Effector CD8-positive, alpha-beta T cell (primary cell): ENCODE measurements around the gene FBXW9.
A peak's percentile ranks its signal among the peaks of the same experiment; 100 is the strongest.
"Not testable (repeated sequence)": the region's sequence is repeated elsewhere in the genome, so short reads cannot be mapped to it uniquely, and the experiment has no call there.

Source experiments
- DNase-seq: peaks from one replicate; lab custom pipeline; 2025; lab: John Stamatoyannopoulos, UW

The FBXW9 gene

DNA sequence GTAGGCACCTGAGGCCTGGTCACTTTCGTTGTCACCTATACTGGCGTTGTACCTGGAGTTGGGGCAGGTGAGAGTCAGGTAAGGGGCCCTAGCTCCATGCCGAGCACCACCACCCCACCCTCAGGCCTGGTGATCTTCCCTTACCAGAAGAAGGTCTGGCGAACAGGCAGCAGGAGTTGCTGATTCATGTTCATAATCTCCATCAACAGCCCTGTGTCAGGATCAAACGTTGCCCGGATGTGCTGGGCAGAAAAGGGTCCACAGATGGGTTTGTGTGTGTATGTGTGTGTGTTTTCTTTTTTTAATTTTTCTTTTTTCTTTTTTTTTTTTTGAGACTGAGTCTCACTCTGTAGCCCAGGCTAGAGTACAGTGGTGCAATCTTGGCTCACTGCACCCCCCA is 44.2 kb downstream of the FBXW9 start:
- no peak for DNase-seq

DNA sequence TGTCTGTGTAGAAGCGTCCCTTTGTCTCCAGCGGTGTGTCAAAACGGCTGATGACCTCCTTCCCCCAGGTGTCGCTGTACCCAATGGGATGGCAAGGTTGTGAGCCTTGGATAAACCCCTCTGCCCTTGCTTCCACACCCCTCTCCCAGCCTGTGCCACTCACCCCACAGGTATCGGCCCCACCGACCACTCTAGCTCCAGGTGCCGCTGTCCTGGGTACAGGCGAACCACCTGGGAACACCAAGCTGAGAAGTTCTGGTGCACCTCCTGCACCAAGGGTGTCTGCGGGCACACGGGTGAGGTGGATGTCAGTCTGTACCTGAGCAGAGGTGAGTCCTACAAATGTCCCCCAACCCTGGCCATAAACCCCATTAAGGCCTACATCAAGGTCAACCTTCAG is 46.5 kb downstream of the FBXW9 start:
- DNase-seq = no peak

DNA sequence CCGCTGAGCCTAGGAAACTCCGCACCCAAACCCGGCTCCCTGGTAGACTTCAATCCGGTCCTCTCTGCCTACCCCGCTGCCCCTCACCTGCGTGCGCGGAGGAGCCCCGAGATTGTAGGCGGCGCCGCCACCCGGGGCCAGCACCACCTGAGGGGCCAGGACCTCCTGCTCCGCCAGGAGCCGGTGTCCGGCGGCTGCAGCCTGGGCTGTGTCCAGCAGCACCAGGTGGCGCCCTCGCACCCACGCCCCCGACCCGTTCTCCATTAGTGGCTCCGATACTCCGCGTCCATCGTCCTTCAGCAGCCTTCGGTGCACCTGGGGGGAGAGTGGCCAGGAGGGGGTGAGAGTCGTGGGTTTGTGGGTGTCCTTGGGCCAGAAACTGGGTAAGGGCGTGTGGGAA is 48.3 kb downstream of the FBXW9 start:
- DNase-seq = no peak

DNA sequence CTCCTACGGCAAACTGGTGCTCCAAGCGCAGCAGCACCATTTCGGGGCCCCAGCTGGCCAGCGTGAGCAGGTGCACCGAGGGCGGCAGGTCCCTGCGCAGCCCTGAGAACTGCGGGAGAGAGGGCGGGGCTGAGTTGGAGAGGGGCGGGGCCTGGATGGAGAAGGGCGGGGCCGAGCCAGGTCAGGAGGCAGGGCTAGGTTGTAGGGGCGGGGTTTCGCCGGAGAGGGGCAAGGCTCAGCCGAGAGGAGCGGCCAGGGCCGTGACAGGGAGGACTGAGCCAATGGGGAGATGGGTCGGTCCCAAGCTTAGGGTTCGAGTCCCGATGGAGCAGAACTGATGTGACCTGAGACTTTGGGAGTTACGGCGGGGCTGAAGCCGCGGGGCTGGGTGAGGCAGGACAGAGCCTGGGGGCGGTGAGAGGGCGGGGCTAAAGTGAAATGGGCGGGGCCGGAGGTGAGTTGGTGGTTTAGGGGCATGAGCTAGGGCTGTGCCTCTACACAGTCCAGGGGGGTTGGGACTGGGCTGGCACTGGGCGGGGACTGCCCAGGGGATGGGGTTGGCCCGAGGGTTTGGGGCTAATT is 48.9 kb downstream of the FBXW9 start:
- peak; percentile 28 for DNase-seq

DNA sequence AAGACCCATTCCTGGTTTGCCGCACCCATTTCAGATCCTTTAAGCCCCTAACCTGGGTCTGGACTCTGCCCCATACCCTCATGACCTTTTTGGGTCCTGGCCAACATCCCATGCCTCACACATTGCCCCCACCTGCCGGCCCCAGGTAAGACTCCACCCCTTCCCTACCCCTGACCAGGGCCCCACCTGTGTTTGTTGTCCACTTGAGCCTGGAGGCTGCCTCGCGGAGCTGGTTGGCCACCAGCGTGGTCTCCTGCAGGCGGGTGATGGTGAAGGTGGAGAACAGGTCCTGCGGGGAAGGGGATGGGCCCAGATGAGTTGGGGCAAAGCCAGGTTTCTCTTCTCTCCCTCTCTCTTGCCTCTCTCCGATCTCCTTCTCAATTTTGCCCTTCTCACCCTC is 49.4 kb downstream of the FBXW9 start:
- no peak for DNase-seq

DNA sequence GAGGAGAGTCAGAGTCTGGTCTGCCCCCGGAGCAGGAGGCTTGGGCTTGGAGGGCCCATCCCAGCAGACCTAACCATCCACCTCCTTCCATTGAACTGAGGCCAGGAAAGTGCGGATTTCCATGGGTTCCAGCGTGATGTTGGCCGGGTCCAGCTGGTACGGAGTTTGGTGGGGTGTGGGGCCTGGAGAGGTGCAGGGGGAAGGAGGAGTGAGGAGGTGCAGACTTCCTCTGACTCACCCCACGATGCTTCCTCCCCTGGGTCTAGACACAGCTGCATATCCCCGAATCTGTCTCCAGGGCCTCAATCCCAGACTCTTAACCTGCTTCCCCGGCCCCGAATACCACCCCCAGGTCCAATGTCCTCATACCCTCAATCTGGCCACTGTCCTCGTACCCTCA is 49.9 kb downstream of the FBXW9 start:
- no peak for DNase-seq

DNA sequence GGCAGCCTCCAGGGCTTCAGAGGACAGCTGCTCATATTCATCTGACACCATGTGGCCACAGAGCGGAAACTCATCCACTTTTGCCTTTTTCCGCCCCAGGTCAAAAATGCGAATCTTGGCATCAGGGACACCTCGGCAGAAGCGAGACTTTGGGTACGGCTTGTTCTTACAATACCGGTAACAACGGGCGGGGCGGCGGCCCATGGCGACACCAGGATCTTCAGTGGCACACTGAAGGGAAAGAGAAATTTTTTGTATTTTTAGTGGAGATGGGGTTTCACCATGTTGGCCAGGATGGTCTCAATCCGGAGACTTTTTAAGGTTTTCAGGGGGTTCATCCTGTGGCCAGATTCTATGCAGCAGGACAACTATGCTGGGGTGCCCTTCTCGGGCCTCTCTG is 52.7 kb downstream of the FBXW9 start:
- DNase-seq = not testable (repeated sequence)

DNA sequence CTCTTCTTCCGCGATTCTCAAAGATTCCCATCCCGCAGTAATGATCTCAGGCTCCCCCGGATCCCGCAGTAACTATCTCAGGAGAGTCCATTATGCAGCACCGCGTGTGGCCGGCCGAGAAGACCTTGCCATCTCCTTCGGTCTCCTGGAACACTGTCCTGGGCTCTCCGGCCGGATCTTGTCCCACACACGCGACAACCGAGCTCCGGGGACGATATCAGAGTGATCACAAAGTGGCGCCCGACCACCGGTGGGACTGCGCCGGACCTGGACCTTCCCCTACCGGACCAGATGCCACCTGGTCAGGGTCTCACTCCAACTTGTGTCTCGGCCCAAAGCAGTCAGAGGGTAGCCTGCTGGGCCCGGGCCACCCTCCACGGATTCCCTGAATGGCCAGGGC is 53.9 kb downstream of the FBXW9 start:
- no peak for DNase-seq

DNA sequence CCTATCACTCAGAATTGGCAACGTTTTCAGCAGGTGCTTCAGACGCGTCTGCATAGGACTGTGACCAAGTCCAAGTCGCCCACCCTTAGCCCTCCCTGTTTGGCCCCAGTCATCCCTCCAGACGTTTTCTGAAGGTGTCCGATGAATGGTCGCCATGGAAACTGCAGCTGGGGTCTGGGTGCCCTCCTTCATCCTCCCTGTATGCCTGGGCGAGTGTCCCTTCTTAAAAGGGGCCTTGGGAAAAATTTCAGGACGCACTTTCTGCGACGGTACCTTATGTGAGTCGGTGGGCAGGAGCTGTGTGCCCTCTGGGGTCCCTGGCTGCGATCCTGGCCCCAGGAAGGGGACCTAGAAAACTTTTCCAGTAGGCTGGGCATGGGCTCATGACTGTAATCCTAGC is 55.0 kb downstream of the FBXW9 start:
- no peak for DNase-seq

DNA sequence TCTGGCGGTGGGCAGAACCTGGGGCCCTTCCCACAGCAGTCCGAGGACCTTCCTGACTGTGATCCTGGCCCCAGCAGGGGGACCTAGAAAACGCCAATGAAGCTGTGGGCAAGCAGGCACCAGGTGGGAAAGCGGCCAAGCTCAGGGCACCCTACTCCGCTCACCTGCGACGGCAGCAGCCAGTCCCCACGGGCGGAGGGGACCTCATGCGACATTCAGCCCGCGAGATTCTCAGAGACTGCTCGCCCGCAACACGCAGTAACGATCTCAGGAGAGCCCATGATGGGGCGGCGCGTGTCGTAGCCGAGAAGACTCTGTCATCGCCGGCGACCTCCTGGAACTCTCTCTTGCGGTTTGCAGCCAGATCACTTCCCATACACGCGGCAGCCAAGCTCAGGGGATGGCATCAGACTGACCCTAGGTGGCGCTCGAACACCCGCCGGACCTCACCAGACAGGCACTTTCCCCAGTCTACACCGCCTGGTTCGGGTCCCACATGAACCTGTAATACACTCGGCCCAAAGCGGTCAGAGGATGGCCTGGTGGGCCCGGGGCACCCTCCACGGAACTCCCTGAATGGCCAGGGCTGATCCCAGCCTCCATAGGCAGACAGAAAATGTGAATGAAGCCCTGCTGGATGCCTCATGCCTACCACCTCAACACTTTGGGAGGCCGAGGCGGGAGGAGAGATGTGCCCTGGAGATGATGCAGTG is 56.4 kb downstream of the FBXW9 start:
- DNase-seq = peak; percentile 71
